Vagina (tissue), 2 donors: ENCODE measurements around the gene SOS1.

Experiments used
- CTCF ChIP-seq, 3 experiments: fragments of 450-650 bp in 2 of 3; fragments of 200-600 bp in 1 of 3; sonication (generic) in 1 of 3; IDR thresholded peaks; one replicate each; pipeline ENCODE4 v1.5.1; 2017 to 2019; ENCODE audit warnings: antibody characterized with exemption in 3 of 3, mild to moderate bottlenecking in 2 of 3, moderate library complexity in 2 of 3
- POLR2A ChIP-seq, 2 donors: fragments of 450-650 bp; IDR thresholded peaks; one replicate each; pipeline ENCODE4 v1.6.1; 2017; ENCODE audit warnings: antibody characterized with exemption in 2 of 2, mild to moderate bottlenecking in 2 of 2, moderate library complexity in 2 of 2
- POLR2AphosphoS5 ChIP-seq, 2 donors: sonication (generic); formaldehyde crosslinking; IDR thresholded peaks; one replicate each; pipeline ENCODE4 v1.9.0; 2017; ENCODE audit warnings: antibody characterized with exemption in 2 of 2, mild to moderate bottlenecking in 2 of 2, low read depth in 1 of 2; ENCODE audit not compliant: insufficient read depth in 1 of 2

- TF ChIP-seq CTCF (IDR thresholded peaks at IDR 0.05) = no peak
- no peak for TF ChIP-seq POLR2AphosphoS5 (IDR thresholded peaks at IDR 0.05; ENCODE audit: insufficient read depth in 1 of 2, low read depth in 1 of 2)
- no peak for TF ChIP-seq POLR2A (IDR thresholded peaks at IDR 0.05)
Measured at GRCh38 chr2:39144416-39144815, 23.6 kb upstream of the SOS1 start.
